HG03521 (cell line): ENCODE data around the gene CPS1.

Source experiments
- ATAC-seq: cut with Tn5 transposase; IDR thresholded peaks from one replicate; pipeline ENCODE4 v1.9.1; 2021; ENCODE audit warnings: mild to moderate bottlenecking, moderate library complexity; ENCODE audit not compliant: unreplicated experiment

The CPS1 gene

DNA sequence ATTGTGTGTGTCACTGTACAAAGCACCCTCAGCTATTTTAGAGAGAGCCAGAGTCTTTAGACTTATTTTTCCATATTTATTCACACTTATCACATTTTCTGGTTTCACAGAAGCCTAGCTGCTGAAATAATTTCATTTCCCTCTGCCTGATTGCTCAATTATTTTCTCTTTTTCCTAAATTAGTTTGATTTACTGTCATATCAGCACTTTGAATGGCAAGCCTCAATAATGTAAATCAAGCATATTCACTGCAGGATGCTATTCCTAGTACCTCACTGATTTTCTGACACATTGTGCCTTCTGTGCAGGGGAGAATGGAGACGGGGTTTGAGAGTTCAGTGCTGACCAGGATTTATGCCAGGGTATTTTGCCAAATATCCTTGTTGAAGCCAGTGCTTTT is 48.3 kb downstream of the CPS1 start:
- ATAC-seq, result no peak

- no peak for ATAC-seq
Observed at GRCh38 chr2:210606001-210606400, 49.6 kb downstream of the CPS1 start.

DNA sequence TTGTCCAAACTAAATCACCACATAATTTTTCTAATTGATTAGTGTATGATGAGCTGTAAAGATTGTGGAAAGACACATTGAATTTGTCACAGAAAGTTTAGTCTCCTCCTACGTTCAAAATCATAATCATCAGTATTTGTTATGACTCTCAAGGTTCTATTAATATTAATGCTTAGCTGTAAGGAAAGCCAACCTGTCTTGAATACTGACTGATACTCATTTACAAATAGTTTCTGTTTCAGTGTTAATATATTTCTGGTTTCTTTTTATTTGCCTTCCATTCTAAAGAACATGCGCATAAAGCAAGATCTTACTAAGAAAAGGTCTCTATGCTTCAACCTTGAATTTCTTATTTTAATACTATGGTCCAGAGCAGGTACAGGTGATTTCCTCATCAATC is 55.1 kb downstream of the CPS1 start:
- no peak for ATAC-seq

DNA sequence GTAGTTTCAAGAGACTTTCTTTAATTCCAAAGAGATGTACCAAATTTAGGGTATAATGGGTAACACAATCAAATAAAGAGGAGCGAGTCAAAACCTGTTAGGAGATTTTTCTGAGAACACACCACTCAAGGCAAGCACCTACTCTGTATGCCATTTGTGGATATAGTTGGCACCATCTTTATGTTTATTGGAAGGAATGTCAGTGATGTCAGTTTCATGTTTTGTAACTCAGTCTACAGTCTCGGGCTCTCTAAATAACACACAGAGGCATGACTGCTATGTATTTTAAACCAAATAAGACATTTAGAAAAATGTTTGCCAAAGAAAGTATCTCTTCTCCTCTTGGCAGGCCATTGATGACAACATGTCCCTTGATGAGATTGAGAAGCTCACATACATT is 59.7 kb downstream of the CPS1 start:
- no peak for ATAC-seq

GRCh38 chr2:210617318-210617717 is 60.9 kb downstream of the CPS1 start:
- no peak for ATAC-seq

GRCh38 chr2:210617732-210618330 is 61.4 kb downstream of the CPS1 start:
- no peak for ATAC-seq

DNA sequence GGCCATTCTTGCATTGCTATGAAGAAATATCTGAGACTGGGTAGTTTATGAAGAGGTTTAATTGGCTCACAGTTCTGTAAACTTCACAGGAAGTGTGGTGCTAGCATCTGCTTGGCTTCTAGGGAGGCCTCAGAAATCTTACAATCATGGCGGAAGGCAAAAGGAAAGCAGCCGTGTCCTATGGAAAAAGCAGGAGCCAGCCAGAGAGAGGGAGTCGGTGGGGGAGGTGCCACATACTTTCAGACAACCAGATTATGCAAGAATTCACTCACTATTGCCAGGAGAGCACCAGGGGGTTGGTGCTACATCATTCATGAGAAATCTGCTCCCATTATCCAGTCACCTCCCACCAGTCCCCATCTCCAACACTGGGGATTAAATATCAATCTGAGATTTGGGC is 64.1 kb downstream of the CPS1 start:
- no peak for ATAC-seq

DNA sequence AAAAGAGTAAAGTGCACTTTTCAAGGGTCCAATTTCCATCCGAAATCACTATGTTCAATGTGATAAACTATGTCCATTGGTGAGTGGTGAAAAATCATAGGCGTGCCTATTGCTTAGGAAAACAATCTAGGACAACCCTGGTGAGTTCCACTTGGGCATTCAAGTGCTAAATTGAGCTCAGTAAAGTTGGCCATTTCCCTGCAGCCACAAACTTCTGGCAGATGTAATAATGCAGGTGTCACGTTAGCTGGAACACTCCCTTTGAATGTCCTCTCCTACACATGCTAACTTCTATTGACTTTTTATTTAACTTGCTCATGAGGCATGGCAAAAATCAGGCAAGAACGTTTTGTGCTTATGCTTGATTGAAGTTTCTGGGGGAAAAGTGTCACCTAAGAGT is 67.1 kb downstream of the CPS1 start:
- no peak for ATAC-seq

DNA sequence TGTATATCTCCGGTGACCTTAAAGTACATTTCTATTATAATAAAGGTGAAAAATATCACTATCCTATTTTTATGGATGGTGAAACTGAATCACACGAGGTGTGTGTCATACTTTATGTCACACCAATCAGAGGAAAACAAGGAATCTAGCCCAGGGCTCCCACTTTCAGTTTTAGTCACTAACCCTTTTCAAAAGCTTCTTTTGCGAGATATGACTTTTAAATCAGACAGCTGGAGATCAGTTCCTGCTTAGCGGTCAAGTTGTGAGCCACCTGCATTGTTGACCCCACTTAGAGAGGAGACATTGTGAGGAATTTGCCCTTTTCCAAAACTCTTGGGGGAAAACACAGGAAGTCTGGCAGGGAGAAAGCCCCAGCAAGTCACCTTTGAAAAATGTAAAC is 70.5 kb downstream of the CPS1 start:
- ATAC-seq, result no peak

- no peak for ATAC-seq
Observed at GRCh38 chr2:210630873-210631560, 74.6 kb downstream of the CPS1 start.

DNA sequence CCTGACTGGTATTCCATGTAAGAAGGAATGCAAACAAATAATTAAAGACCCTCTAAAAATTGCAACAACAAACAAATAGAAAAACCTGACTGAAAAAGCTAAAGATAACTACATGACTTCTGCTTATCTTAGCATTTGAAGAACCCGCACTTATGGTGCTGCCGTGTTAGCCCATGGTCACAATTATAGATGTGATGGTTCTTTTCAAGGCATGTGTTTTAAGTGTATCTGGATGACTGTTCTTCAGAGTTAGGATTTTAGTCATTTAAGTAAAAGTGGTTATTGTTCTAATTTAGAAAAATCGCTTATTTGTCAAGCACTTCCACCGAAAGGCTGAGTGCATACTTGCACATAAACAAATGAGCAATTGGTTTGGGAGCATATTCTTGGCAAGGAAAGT is 77.3 kb downstream of the CPS1 start:
- ATAC-seq, result no peak

GRCh38 chr2:210635257-210635656 is 78.9 kb downstream of the CPS1 start:
- ATAC-seq, result no peak

DNA sequence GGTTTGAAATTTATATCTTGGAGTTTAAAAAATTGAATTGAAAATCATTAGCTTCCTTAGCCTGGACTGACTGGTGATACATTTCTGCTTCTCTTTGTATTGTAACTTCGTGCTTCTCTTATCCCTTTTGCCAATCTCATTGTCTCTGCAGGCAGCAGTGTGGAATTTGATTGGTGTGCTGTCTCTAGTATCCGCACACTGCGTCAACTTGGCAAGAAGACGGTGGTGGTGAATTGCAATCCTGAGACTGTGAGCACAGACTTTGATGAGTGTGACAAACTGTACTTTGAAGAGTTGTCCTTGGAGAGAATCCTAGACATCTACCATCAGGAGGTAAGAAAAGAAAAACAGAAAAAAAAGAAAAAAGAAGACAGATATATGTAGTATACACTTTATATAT is 85.9 kb downstream of the CPS1 start:
- ATAC-seq, result no peak

- no peak for ATAC-seq
Observed at GRCh38 chr2:210647151-210647550, 90.8 kb downstream of the CPS1 start.

DNA sequence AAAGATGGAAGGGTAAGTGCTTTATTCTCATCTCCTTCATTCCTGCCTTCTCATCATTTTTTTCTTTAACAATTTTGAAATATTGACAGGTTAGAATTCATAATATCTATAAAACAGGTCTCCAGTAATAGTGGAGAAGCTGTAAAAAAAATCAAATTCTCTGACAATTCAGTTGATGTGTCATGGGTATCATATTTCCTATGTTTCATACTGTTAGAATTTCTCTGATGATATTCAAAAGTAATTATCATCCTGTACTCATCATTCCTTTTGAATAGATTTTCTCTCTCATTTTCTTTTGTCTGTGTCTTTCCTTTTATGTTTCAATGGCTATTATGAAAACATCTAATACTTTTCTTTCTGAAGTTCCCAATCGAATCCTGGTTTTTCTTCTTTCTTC is 97.7 kb downstream of the CPS1 start:
- no peak for ATAC-seq

DNA sequence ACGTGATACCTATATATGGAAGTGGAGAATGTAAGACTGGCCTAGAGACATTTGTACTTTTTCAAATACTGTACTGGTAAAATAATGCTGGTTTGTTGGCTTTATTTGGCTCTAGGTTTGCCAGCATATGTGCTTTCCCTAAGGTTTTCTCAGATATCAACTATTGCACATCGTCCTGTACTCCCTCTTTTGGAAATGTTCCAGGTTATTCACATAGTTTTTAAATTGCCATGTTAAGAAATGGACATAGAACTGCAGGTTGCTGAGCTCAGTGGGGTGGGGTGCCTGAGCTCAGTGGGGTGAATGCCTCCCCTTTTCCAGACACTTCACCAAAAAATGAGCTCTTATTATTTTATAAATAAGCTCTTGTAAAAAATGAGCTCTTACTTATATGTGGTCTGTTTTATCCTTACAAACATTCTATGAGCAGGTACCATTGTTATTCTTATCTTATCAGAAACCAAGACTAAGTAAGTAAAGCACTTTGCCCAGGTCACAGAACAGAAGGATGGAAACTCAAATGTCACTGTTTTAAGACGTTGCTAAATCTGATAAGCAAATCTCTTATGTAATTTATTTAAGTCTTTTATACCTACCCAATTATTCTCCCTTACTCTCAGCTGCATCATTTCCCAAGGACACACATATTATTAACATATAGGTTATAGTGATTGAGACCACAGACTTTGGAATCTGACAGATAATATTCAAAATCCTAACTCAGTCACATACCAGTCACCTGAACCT is 99.0 kb downstream of the CPS1 start:
- no peak for ATAC-seq

DNA sequence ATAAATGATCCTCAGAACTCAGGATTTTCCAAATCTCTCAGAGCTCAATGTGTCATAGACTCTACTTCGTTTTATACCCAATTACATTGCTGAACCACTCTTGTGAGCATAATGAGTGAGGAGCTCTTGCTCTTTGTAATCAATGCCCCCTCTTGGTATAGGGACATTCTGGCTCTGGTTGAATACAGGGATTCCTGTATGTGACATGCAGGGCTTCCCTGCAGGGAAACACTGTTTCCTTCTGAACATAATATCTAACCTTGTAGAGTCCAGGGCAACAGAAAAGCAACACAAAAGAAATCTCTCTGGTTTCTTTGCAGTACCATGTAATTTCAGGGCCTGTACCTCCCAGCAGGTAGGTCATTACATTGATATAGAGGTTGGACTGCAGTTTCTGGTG is 101.5 kb downstream of the CPS1 start:
- no peak for ATAC-seq

DNA sequence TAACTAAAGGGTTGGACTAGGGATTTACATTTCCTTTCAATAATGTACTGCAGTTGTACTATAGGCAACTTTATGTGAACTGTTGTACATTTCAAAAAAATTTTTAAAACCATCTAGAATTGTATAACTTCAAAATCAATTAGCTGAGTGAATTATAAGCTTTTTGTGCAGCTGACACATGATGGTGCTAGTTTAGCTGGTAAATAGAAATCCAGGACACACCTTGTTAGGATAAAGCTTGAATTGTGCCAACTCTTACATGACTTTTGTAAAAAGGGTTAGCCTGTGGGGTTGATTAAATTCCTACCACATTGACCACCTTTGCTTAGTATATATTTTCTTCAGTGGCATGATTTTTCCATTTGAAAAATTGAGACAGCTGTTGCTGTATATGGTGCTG is 104.4 kb downstream of the CPS1 start:
- no peak for ATAC-seq

DNA sequence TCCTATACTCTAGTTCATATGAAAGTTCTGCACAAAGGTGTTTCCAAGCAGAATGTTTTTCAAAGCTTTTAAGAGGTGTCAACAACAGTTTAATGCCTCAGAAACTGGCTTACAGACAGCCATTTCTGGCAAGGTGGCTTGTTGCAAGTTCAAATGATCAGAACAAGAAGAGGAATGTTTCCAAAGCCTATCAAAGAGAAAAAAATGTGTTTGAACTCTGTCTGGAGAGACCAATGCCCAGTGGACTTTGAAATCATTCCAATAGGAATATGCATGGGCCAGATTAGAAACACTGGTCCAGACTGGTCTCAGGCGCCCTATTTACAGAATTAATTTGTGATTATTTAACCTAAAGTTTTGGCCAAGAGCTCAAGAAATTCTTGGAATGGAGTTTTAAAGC is 106.2 kb downstream of the CPS1 start:
- no peak for ATAC-seq

GRCh38 chr2:210663631-210664089 is 107.3 kb downstream of the CPS1 start:
- no peak for ATAC-seq

DNA sequence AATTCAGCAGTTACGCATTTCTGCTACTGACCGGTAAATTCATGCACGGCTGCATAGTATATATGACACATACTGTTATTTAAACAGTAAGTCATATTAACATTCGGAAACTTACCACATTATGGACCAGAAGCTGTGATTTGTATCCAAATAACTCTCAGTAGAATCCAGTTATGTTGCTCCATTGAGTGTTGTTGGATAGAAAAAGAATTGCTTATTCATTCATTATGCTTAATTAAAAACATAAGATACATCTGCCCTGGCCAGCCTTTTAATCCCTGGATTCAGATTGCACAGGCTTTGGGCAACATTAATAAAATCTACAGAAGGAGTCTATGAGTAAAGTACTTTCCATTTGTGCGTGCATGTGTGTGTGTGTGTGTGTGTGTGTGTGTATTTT is 111.3 kb downstream of the CPS1 start:
- no peak for ATAC-seq

DNA sequence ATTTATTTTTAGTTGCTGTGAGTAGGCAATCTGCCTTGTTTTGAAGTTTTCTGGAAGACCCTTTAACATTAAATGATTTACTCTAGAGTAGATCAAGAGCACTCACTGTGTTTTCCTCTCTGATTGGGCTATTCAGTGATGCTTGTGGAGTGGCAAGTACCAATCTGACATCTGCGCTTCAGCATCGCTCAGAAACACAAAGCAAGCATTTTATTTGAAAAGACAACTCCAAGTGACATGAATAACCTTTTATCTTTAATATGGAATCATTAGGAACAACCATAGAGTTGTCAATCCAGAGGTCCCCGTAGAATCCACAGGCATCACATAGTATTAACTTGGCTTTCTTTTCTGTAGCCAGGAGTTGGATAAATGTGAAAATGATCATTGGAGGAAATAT is 114.7 kb downstream of the CPS1 start:
- no peak for ATAC-seq
